Stromal cell of bone marrow (primary cell): ENCODE measurements around the gene CDH13.

Source experiments
- DNase-seq: peaks from one replicate; pipeline ENCODE4 v3.0.0-alpha.2; 2012; ENCODE audit warnings: low read depth

Gene CDH13

GRCh38 chr16:83439412-83439811 is 812.6 kb downstream of the CDH13 start:
- no peak for DNase-seq

- no peak for DNase-seq
Observed at GRCh38 chr16:83441517-83441916, 814.7 kb downstream of the CDH13 start.

- DNase-seq: no peak
Observed at GRCh38 chr16:83443972-83444371, 817.2 kb downstream of the CDH13 start.

- no peak for DNase-seq
Observed at GRCh38 chr16:83447560-83447959, 820.8 kb downstream of the CDH13 start.

- no peak for DNase-seq
Observed at GRCh38 chr16:83449861-83450260, 823.1 kb downstream of the CDH13 start.

GRCh38 chr16:83453977-83454376 is 827.2 kb downstream of the CDH13 start:
- no peak for DNase-seq

GRCh38 chr16:83455716-83456115 is 828.9 kb downstream of the CDH13 start:
- DNase-seq: no peak

- DNase-seq: no peak
Observed at GRCh38 chr16:83456934-83457333, 830.2 kb downstream of the CDH13 start.

GRCh38 chr16:83458612-83459011 is 831.8 kb downstream of the CDH13 start:
- peak; percentile 70 for DNase-seq

- no peak for DNase-seq
Observed at GRCh38 chr16:83464991-83465390, 838.2 kb downstream of the CDH13 start.

- DNase-seq: peak; percentile 6
Observed at GRCh38 chr16:83470416-83470815, 843.6 kb downstream of the CDH13 start.

GRCh38 chr16:83472776-83473501 is 846.2 kb downstream of the CDH13 start:
- peak; percentile 14 for DNase-seq

GRCh38 chr16:83473926-83474650 is 847.3 kb downstream of the CDH13 start:
- no peak for DNase-seq

GRCh38 chr16:83475108-83475507 is 848.3 kb downstream of the CDH13 start:
- DNase-seq: no peak

GRCh38 chr16:83481589-83481988 is 854.8 kb downstream of the CDH13 start:
- DNase-seq: no peak

GRCh38 chr16:83482545-83483162 is 855.9 kb downstream of the CDH13 start:
- no peak for DNase-seq

- DNase-seq: no peak
Observed at GRCh38 chr16:83490073-83490472, 863.3 kb downstream of the CDH13 start.

- no peak for DNase-seq
Observed at GRCh38 chr16:83494459-83494858, 867.7 kb downstream of the CDH13 start.

- no peak for DNase-seq
Observed at GRCh38 chr16:83501481-83501880, 874.7 kb downstream of the CDH13 start.

GRCh38 chr16:83508295-83508694 is 881.5 kb downstream of the CDH13 start:
- no peak for DNase-seq

GRCh38 chr16:83509316-83509715 is 882.5 kb downstream of the CDH13 start:
- no peak for DNase-seq

- no peak for DNase-seq
Observed at GRCh38 chr16:83510906-83511305, 884.1 kb downstream of the CDH13 start.
